NCI-H510A treated with DMSO at 0.1 percent for 48 hours (cell line): Measurements from ENCODE around the gene GHR.
A peak's percentile ranks its signal among the peaks of the same experiment; 100 is the strongest.

Source experiments
- DNase-seq: peaks from one replicate; lab custom pipeline; 2025; lab: John Stamatoyannopoulos, UW

The GHR gene

GRCh38 chr5:42423285-42424165 is at the start of gene GHR:
Gene GHR (plus strand): TSS chr5:42423439. CDS start chr5:42565875, 142,436 bp downstream.
- peak; percentile 74 for DNase-seq

GRCh38 chr5:42374679-42375273 is 48.5 kb upstream of the GHR start:
- DNase-seq: no peak

- DNase-seq: no peak
Observed at GRCh38 chr5:42377496-42377895, 45.7 kb upstream of the GHR start.

- no peak for DNase-seq
Observed at GRCh38 chr5:42381973-42382372, 41.3 kb upstream of the GHR start.

- no peak for DNase-seq
Observed at GRCh38 chr5:42387563-42387962, 35.7 kb upstream of the GHR start.

GRCh38 chr5:42390115-42390514 is 33.1 kb upstream of the GHR start:
- no peak for DNase-seq

GRCh38 chr5:42392917-42393316 is 30.3 kb upstream of the GHR start:
- DNase-seq: no peak

- DNase-seq: no peak
Observed at GRCh38 chr5:42396111-42396510, 27.1 kb upstream of the GHR start.

GRCh38 chr5:42397267-42397666 is 26.0 kb upstream of the GHR start:
- no peak for DNase-seq

GRCh38 chr5:42399702-42400101 is 23.5 kb upstream of the GHR start:
- no peak for DNase-seq

- DNase-seq: no peak
Observed at GRCh38 chr5:42400474-42400873, 22.8 kb upstream of the GHR start.

GRCh38 chr5:42403236-42403635 is 20.0 kb upstream of the GHR start:
- DNase-seq: no peak

GRCh38 chr5:42404366-42404765 is 18.9 kb upstream of the GHR start:
- no peak for DNase-seq

GRCh38 chr5:42419294-42419693 is 3.9 kb upstream of the GHR start:
- no peak for DNase-seq

GRCh38 chr5:42422656-42423280 is 471 bp upstream of the GHR start:
- no peak for DNase-seq

- no peak for DNase-seq
Observed at GRCh38 chr5:42426016-42426415, 2.8 kb downstream of the GHR start.

GRCh38 chr5:42429694-42430093 is 6.5 kb downstream of the GHR start:
- no peak for DNase-seq

- no peak for DNase-seq
Observed at GRCh38 chr5:42434047-42434724, 10.9 kb downstream of the GHR start.

GRCh38 chr5:42436051-42436450 is 12.8 kb downstream of the GHR start:
- no peak for DNase-seq

GRCh38 chr5:42454216-42454995 is 31.2 kb downstream of the GHR start:
- no peak for DNase-seq

- DNase-seq: no peak
Observed at GRCh38 chr5:42461033-42461432, 37.8 kb downstream of the GHR start.

- DNase-seq: no peak
Observed at GRCh38 chr5:42461507-42461906, 38.3 kb downstream of the GHR start.
